Neural progenitor cell (in vitro differentiated cells): ENCODE measurements around the gene SETD3.

Source experiments
- EZH2 ChIP-seq: fragments of 200-600 bp; sonication (generic); IDR thresholded peaks from 2 replicates; pipeline ENCODE4 v1.6.1; 2017; ENCODE audit warnings: antibody characterized with exemption, mild to moderate bottlenecking, moderate library complexity
- TF ChIP-seq, protein P1 (sequence below): fragments of 200-600 bp; sonication (generic); IDR thresholded peaks from 2 replicates; pipeline ENCODE4 v1.5.1; 2017; ENCODE audit warnings: antibody characterized with exemption, mild to moderate bottlenecking

- TF ChIP-seq, protein P1, sequence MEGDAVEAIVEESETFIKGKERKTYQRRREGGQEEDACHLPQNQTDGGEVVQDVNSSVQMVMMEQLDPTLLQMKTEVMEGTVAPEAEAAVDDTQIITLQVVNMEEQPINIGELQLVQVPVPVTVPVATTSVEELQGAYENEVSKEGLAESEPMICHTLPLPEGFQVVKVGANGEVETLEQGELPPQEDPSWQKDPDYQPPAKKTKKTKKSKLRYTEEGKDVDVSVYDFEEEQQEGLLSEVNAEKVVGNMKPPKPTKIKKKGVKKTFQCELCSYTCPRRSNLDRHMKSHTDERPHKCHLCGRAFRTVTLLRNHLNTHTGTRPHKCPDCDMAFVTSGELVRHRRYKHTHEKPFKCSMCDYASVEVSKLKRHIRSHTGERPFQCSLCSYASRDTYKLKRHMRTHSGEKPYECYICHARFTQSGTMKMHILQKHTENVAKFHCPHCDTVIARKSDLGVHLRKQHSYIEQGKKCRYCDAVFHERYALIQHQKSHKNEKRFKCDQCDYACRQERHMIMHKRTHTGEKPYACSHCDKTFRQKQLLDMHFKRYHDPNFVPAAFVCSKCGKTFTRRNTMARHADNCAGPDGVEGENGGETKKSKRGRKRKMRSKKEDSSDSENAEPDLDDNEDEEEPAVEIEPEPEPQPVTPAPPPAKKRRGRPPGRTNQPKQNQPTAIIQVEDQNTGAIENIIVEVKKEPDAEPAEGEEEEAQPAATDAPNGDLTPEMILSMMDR, result no peak
- no peak for TF ChIP-seq EZH2
Observed at GRCh38 chr14:99450266-99450665, 30.4 kb downstream of the SETD3 start.
